Measurements from ENCODE around the gene ZC3H8. TPM values are rescaled to one million over a fixed set of nuclear protein-coding genes. Genes with fewer than 3 reads are reported as not detected.
"Not testable (repeated sequence)": the region's sequence is repeated elsewhere in the genome, so short reads cannot be mapped to it uniquely, and the experiment has no call there.

ZC3H8 gene
- total RNA-seq, 2 donors from 2014 or later: 23.7 to 44.1 TPM

DNA sequence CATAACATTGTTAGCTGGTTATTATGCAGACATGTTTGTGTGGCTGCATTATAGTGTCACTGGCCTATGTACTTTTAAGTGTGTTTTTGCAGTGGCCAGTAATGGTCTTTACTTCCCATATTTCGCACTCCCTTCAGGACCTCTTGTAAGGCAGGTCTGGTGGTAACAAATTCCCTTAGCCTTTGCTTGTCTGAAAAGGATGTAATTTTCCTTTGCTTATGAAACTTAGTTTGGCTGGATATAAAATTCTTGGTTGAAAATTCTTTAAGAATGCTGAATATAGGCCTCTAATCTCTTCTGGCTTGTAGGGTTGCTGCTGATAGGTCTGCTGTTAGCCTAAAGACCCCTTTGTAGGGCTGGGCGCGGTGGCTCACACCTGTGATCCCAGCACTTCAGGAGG, 34.7 kb downstream of the ZC3H8 start:
- Mint-ChIP-seq H3K27ac (no peak overlapping the region), H3K36me3 (peaks cover 32 to 39% of the 10 kb centered on the region in 2 donors), H3K9me3 (peaks cover 16% of the 10 kb centered on the region in 2 donors)
- no peak for DNase-seq (ENCODE audit: low spot score in 2 of 2)
- no peak for ATAC-seq

GRCh38 chr2:112217854-112218253, 37.0 kb downstream of the ZC3H8 start:
- Mint-ChIP-seq H3K36me3 (peaks cover 32 to 47% of the 10 kb centered on the region in 2 donors), H3K27ac (no peak overlapping the region), H3K9me3 (peaks cover 16% of the 10 kb centered on the region in 2 donors)
- no peak for DNase-seq (ENCODE audit: low spot score in 2 of 2)
- ATAC-seq: no peak

- Mint-ChIP-seq H3K27ac (peak overlapping the region in 1 of 2 donors; percentile 5), H3K9me3 (peaks cover 7 to 12% of the 10 kb centered on the region in 2 donors), H3K36me3 (peaks cover 22 to 41% of the 10 kb centered on the region in 2 donors)
- ATAC-seq (no peak), DNase-seq (ENCODE audit: low spot score in 2 of 2) (no peak)
Measured at GRCh38 chr2:112216167-112216566, 38.7 kb downstream of the ZC3H8 start.

GRCh38 chr2:112207905-112208304, 46.9 kb downstream of the ZC3H8 start:
- Mint-ChIP-seq H3K36me3 (peaks cover 26 to 62% of the 10 kb centered on the region in 2 donors), H3K9me3 (peaks cover 3 to 30% of the 10 kb centered on the region in 2 donors)
- ATAC-seq; DNase-seq (ENCODE audit: low spot score in 2 of 2); H3K27ac Mint-ChIP-seq: not testable (repeated sequence)

GRCh38 chr2:112204411-112204810, 50.4 kb downstream of the ZC3H8 start:
- DNase-seq (ENCODE audit: low spot score in 2 of 2) (no peak), ATAC-seq (no peak)
- Mint-ChIP-seq H3K27ac (no peak overlapping the region), H3K9me3 (peaks cover 3 to 29% of the 10 kb centered on the region in 2 donors), H3K36me3 (peaks cover 23 to 70% of the 10 kb centered on the region in 2 donors)

DNA sequence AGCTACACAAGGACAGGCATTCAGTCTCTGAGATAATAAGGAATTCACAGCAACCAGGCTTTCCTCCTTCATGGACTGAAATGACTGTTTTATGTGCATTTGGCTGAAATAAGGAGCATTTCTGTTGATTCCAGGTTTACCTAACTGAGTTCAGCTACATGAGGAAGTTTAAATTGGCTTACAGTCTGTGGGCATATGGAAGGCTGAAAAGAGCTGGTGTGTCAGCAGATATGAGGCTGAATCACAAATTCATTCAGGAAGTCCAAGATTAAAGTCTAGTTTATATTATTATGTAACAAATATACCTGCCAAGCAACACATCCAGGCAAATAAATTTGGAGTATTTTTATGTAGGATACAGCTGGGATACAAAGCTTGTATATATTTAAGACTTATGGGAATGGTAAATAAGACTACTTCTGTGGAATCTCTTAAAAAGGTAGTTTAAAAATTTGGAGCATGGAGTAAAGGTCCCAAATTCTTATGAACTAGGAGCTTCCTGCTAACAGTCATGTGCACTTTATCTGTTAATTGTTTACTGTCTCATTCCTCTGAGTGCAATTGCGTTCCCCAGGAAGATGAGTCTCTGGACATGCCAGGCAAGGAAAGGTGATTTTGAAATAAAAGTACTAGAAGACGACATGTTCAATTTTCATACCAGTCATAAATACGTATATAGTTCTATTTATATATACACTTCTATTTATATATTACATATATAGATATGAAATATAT, 53.0 kb downstream of the ZC3H8 start:
- Mint-ChIP-seq H3K9me3 (peaks cover 3 to 28% of the 10 kb centered on the region in 2 donors), H3K36me3 (peaks cover 27 to 80% of the 10 kb centered on the region in 2 donors), H3K27ac (no peak overlapping the region)
- ATAC-seq (no peak), DNase-seq (ENCODE audit: low spot score in 2 of 2) (no peak)

- ATAC-seq: peak; percentile 71 to 82
- Mint-ChIP-seq H3K27ac (peak overlapping the region in 1 of 2 donors; percentile 56), H3K36me3 (peaks cover 29 to 83% of the 10 kb centered on the region in 2 donors), H3K9me3 (peaks cover under 1 to 23% of the 10 kb centered on the region in 2 donors)
- DNase-seq (ENCODE audit: low spot score in 2 of 2): no peak
Measured at GRCh38 chr2:112199188-112199587, 55.7 kb downstream of the ZC3H8 start.

DNA sequence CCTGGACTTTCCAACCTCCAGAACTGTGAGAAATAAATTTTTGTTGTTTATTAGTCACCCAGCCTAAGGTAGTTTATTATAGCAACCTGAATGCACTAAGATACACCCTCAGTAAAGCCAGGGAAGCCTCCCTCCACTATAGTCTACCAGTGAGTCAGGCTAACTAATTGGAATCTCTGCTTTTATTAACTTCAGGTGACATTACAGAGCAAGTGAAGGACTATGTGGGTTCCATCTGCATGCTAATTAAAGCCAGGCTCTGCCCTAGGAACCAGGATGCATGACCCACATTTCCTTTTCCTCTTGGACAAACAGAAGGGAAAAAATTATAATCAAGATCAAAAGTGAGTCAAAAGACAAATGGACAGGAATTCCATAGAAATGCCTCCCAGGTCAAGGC, 56.1 kb downstream of the ZC3H8 start:
- Mint-ChIP-seq H3K27ac (peak overlapping the region in 1 of 2 donors; percentile 56), H3K36me3 (peaks cover 28 to 82% of the 10 kb centered on the region in 2 donors), H3K9me3 (peaks cover under 1 to 21% of the 10 kb centered on the region in 2 donors)
- no peak for ATAC-seq
- no peak for DNase-seq (ENCODE audit: low spot score in 2 of 2)

GRCh38 chr2:112197868-112198267, 57.0 kb downstream of the ZC3H8 start:
- ATAC-seq (no peak), DNase-seq (ENCODE audit: low spot score in 2 of 2) (no peak)
- H3K36me3 Mint-ChIP-seq: peaks cover 19 to 79% of the 10 kb centered on the region in 2 donors
- H3K27ac Mint-ChIP-seq: peak overlapping the region in 1 of 2 donors; percentile 34
- peaks cover 4 to 12% of the 10 kb centered on the region in 2 donors for H3K9me3 Mint-ChIP-seq

GRCh38 chr2:112195950-112196349, 58.9 kb downstream of the ZC3H8 start:
- peak in 1 of 2 donors; percentile 26 for ATAC-seq

GRCh38 chr2:112195167-112195766, 59.6 kb downstream of the ZC3H8 start:
- Mint-ChIP-seq H3K27ac (peak overlapping the region in 1 of 2 donors; percentile 83), H3K9me3 (peaks cover 10% of the 10 kb centered on the region in 2 donors), H3K36me3 (peaks cover 29 to 76% of the 10 kb centered on the region in 2 donors)
- ATAC-seq (no peak), DNase-seq (ENCODE audit: low spot score in 2 of 2) (no peak)

More at GRCh38 chr2:112195950-112196349, 58.9 kb downstream of the ZC3H8 start:
- Mint-ChIP-seq H3K27ac (peak overlapping the region; percentile 53 to 83), H3K9me3 (peaks cover 10% of the 10 kb centered on the region in 2 donors), H3K36me3 (peaks cover 29 to 77% of the 10 kb centered on the region in 2 donors)
- DNase-seq (ENCODE audit: low spot score in 2 of 2): no peak

DNA sequence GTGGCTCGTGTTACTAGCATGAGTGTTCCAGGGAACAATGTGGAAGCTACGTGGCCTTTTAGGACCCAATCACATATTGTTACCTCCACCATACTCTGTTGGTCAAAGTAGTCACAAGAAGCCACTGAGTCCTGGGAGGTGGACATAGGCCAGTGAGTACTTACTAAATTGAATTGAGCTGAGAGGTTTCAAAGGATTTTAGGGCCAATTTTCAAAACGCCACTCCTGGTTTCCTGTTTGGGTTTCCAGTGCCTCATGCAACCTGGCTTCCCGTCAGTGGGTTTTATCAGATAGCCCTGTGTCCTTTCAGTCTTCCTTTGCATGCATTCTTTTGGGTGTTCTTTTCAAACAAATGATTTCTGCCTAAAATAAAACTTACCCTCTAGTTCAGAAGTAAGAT, 60.4 kb downstream of the ZC3H8 start:
- no peak for DNase-seq (ENCODE audit: low spot score in 2 of 2)
- H3K27ac Mint-ChIP-seq: peak overlapping the region; percentile 60 to 83

GRCh38 chr2:112194028-112194427, 60.8 kb downstream of the ZC3H8 start:
- DNase-seq (ENCODE audit: low spot score in 2 of 2) (no peak), ATAC-seq (no peak)
- Mint-ChIP-seq H3K9me3 (peaks cover 5 to 10% of the 10 kb centered on the region in 2 donors), H3K27ac (peak overlapping the region; percentile 60 to 83), H3K36me3 (peaks cover 21 to 76% of the 10 kb centered on the region in 2 donors)

More for the DNA sequence above, 60.4 kb downstream of the ZC3H8 start:
- Mint-ChIP-seq H3K36me3 (peaks cover 25 to 76% of the 10 kb centered on the region in 2 donors), H3K9me3 (peaks cover 7 to 10% of the 10 kb centered on the region in 2 donors)
- peak in 1 of 2 donors; percentile 35 for ATAC-seq

DNA sequence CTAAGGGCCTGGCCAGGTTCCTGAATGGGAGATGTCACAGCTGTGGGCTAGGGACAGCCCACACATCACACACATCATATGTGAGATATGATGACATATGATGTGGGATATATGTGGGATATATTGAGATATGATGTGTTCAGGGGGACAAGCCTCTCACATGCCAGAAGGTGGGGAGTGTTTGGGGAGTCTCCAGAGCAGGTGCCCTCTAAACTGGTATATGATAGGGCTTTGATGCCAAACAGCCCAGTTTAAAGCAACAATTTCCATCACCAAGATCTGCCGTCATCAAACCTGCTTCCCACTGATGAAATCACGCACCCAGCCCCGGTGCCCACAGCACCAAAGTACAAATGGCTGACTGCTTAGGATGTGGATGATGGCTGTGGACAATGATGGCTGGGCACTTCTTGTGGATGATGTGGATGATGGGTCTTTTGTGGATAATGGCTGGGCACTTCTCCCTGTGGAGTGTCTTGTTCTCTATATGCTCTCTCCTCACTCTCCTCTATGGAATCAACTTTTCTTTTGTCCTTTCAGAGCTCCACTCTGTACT, 65.8 kb downstream of the ZC3H8 start:
- Mint-ChIP-seq H3K36me3 (peaks cover 39 to 87% of the 10 kb centered on the region in 2 donors), H3K27ac (peak overlapping the region; percentile 96 to 97), H3K9me3 (peaks cover 9 to 10% of the 10 kb centered on the region in 2 donors)
- DNase-seq (ENCODE audit: low spot score in 2 of 2) (no peak), ATAC-seq (peak in 1 of 2 donors; percentile 19)

DNA sequence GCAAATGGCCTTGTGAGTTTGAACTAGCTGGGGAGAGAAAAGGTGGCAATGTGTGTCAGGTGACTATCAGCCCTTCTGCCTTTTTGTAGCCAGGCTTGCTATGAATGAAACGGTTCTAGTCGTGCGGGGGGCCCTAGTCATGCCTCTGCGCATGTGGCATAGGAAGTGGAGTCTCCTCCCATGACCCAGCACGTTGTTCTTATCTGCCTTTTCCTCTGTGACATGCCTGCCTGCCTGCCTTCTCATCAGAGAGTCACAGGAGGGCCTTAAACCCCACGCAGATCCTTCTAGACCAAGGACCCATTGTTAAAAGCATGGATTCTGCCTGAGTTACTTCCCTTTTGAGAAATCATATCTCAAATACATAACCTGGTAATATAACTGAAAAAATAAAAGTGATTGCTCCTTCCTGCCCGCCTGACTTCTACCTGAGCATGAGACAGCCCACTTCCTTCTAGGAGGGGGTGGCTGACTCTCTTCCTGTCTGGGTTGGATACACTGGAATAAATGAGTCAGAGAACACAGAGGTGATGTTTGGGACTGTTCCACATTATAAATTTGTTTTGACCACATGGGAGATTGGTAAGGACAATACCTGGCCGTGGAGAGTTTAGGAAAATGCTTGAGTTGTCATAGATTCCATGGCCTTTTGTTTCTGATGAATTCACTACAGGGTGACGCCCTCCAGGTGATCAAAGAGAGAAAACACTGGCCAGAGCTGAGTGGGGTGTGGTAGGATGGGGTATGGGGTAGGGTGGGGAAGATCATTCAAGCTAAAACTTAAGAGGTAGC, 66.8 kb downstream of the ZC3H8 start:
- peaks cover 48 to 91% of the 10 kb centered on the region in 2 donors for H3K36me3 Mint-ChIP-seq
- ATAC-seq (peak; percentile 78 to 87), DNase-seq (ENCODE audit: low spot score in 2 of 2) (peak; percentile 74 to 83)
- H3K9me3 Mint-ChIP-seq: peaks cover 6 to 9% of the 10 kb centered on the region in 2 donors
- H3K27ac Mint-ChIP-seq: peak overlapping the region; percentile 96 to 97

GRCh38 chr2:112187046-112187715, 67.7 kb downstream of the ZC3H8 start:
- Mint-ChIP-seq H3K9me3 (peaks cover 3 to 9% of the 10 kb centered on the region in 2 donors), H3K27ac (peak overlapping the region; percentile 96 to 97), H3K36me3 (peaks cover 41 to 84% of the 10 kb centered on the region in 2 donors)
- DNase-seq (ENCODE audit: low spot score in 2 of 2) (no peak), ATAC-seq (no peak)
